ENCODE data around the gene MYOCD. TPM values are rescaled to one million over a fixed set of nuclear protein-coding genes. Genes with fewer than 3 reads are reported as not detected.

The MYOCD gene
- total RNA-seq, 1 experiment from 2014 or later: not detected

- no peaks in the 10 kb centered on the region for H4K20me1 ChIP-seq (ENCODE audit: insufficient read depth)
- ChIA-PET RAD21 (ENCODE audit: low non-redundant PET in 1 of 2, low total read pairs in 2 of 2, uncharacterized antibody in 2 of 2, unreplicated experiment in 2 of 2) (no interaction called here), POLR2A (no interaction called here), CTCF (no interaction called here)
- no peaks in the 10 kb centered on the region for H3K36me3 ChIP-seq (ENCODE audit: control insufficient read depth in 1 of 2, insufficient read depth in 2 of 2, low read length in 2 of 2)
- H3K4me2 ChIP-seq (ENCODE audit: low read length): no peak overlapping the region
- ATAC-seq (no peak), DNase-seq (ENCODE audit: low read depth, low spot score) (no peak)
- intact Hi-C loops (cut with micrococcal nuclease): no loop called here
- no TSS peak for BruUV-seq (replicated peaks)
- no peak overlapping the region for H2AFZ ChIP-seq (ENCODE audit: low read depth, low read length, poor library complexity, severe bottlenecking)
- no peak overlapping the region for H3K4me3 ChIP-seq (replicated peaks in 1 of 2; ENCODE audit: low read depth in 1 of 2, low read length in 2 of 2)
- H3K9me2 ChIP-seq (ENCODE audit: insufficient read depth): no peaks in the 10 kb centered on the region
- no peak overlapping the region for H3K27ac ChIP-seq (ENCODE audit: low read depth, low read length)
- H3K27me3 ChIP-seq (ENCODE audit: insufficient read depth, low read length): no peaks in the 10 kb centered on the region
- H3K9ac ChIP-seq (ENCODE audit: low read length): no peak overlapping the region
- no peaks in the 10 kb centered on the region for H3K4me1 ChIP-seq (ENCODE audit: control insufficient read depth in 1 of 2, insufficient read depth in 2 of 2, low read length in 2 of 2)
- H3K79me2 ChIP-seq (ENCODE audit: insufficient read depth, low read length): no peaks in the 10 kb centered on the region
- no peak for TF ChIP-seq EZH2phosphoT487 (IDR thresholded peaks at IDR 0.05; ENCODE audit: borderline replicate concordance)
- no peak for TF ChIP-seq ZNF274 (IDR thresholded peaks at IDR 0.05; ENCODE audit: low read depth, low read length)
- no peak for TF ChIP-seq REST (IDR thresholded peaks at IDR 0.05; ENCODE audit: low read depth)
- TF ChIP-seq ATF3 (IDR thresholded peaks at IDR 0.05): no peak
- no peak for TF ChIP-seq POLR2AphosphoS5 (IDR thresholded peaks at IDR 0.05; ENCODE audit: low read depth, low read length)
- TF ChIP-seq RAD21 (IDR thresholded peaks at IDR 0.05; ENCODE audit: low read depth): no peak
- TF ChIP-seq EZH2 (IDR thresholded peaks at IDR 0.05): no peak
- no peak for TF ChIP-seq SIN3A (IDR thresholded peaks at IDR 0.05; ENCODE audit: low read depth)
- no peak for TF ChIP-seq JUND (IDR thresholded peaks at IDR 0.05)
- no peak for TF ChIP-seq FOSL1 (IDR thresholded peaks at IDR 0.05; ENCODE audit: low read depth)
- no peaks in the 10 kb centered on the region for H3K9me3 ChIP-seq (ENCODE audit: control insufficient read depth in 1 of 2, insufficient read depth in 1 of 2, low read depth in 1 of 2, low read length in 2 of 2)
These were observed 140.9 kb downstream of the MYOCD start for GRCh38 chr17:12806630-12807029.
